ENCODE data around the gene CFAP119.

GRCh38 chr16:30777591-30778297 is 15.9 kb upstream of the CFAP119 start:
- TF ChIP-seq POLR2A (IDR thresholded peaks at IDR 0.05; ENCODE audit: low read depth, low read length) (no peak), TAF1 (IDR thresholded peaks at IDR 0.05; ENCODE audit: low read depth, low read length) (no peak)
